ENCODE measurements around the gene USP40. TPM values are rescaled to one million over a fixed set of nuclear protein-coding genes. Genes with fewer than 3 reads are reported as not detected.
A peak's percentile ranks its signal among the peaks of the same experiment; 100 is the strongest.

The USP40 gene
- total RNA-seq, 2 donors from 2014 or later, result 22.1 to 32.7 TPM

DNA sequence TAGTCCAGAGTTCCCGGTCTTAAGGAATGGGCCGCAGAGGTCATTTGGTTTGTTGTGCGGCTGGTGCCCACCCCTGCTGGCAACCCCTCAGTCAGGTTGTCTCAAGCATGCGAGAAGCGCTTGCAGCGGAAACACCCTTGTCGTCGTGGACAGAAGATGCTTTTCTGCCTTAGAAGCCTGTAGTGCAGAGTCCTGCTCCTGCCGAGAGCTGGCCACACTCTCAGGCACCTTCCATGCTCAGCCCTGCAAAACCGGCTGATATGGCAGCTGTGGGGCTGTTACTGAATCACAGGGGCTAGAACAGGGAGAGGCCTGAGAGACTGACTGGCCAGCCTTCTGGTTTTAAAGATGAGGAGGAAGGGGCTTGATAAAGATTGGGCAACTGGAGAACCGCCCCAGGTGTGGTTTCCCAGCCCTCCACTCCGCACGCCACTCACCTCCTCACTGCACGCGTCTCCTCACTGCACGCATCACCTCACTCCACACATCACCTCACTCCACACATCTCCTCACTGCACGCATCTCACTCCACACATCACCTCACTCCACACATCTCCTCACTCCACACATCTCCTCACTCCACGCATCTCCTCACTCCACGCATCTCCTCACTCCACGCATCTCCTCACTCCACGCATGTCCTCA lies 103.6 kb downstream of the USP40 start:
- H3K4me1 ChIP-seq, result peaks cover 4% of the 10 kb centered on the region
- H3K27me3 ChIP-seq, result no peaks in the 10 kb centered on the region
- H3K27ac ChIP-seq, result no peak overlapping the region
- intact Hi-C loops (cut with DNase I), result loop anchor here (10.0 kb wide), 1 partner anchor 252 kb away; the partner anchor contains the start of genes UGT1A4 and UGT1A5
- H3K9me3 ChIP-seq, result no peaks in the 10 kb centered on the region
- H3K9ac ChIP-seq (ENCODE audit: low read depth in 2 of 2, low read length in 2 of 2), result no peak overlapping the region
- H3K4me3 ChIP-seq, result no peak overlapping the region
- H3K36me3 ChIP-seq, result peaks cover 2% of the 10 kb centered on the region
- TF ChIP-seq, protein P1, sequence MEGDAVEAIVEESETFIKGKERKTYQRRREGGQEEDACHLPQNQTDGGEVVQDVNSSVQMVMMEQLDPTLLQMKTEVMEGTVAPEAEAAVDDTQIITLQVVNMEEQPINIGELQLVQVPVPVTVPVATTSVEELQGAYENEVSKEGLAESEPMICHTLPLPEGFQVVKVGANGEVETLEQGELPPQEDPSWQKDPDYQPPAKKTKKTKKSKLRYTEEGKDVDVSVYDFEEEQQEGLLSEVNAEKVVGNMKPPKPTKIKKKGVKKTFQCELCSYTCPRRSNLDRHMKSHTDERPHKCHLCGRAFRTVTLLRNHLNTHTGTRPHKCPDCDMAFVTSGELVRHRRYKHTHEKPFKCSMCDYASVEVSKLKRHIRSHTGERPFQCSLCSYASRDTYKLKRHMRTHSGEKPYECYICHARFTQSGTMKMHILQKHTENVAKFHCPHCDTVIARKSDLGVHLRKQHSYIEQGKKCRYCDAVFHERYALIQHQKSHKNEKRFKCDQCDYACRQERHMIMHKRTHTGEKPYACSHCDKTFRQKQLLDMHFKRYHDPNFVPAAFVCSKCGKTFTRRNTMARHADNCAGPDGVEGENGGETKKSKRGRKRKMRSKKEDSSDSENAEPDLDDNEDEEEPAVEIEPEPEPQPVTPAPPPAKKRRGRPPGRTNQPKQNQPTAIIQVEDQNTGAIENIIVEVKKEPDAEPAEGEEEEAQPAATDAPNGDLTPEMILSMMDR (IDR thresholded peaks at IDR 0.05), result no peak
- DNase-seq, result no peak

DNA sequence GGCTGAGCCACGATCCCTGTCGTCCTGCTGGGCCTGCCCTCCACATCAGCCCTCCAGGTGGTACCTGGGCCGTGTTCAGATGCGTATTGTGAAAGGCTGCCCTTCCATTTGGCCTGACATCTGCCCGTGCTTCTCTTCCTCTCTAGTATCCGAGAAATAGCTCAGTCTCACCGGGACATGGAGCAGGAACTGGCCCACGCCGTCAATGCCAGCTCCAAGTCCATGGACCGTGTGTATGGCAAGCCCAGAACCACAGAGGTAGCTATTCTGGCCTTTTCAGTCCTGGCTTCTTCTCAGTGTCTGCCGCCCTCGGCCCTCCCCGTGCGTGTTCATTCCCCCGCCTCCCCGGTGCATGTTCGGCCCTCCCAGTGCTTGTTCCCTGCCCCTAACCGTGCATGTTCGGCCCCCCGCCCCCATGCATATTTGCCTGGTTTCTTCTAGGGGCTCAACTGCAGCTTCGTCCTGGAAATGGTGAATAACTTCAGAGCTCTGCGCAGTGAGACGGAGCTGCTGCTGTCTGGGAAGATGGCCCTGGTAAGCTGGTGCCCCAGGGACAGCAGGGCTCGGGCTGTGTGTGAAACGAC lies 104.3 kb downstream of the USP40 start:
- no peaks in the 10 kb centered on the region for H3K9me3 ChIP-seq
- H3K27me3 ChIP-seq, result no peaks in the 10 kb centered on the region
- H3K4me3 ChIP-seq, result no peak overlapping the region
- TF ChIP-seq, protein P1 (IDR thresholded peaks at IDR 0.05), result no peak
- H3K27ac ChIP-seq, result no peak overlapping the region
- intact Hi-C loops (cut with DNase I), result loop anchor here (10.0 kb wide), 1 partner anchor 253 kb away; the partner anchor contains the start of genes UGT1A4 and UGT1A5
- no peak overlapping the region for H3K9ac ChIP-seq (ENCODE audit: low read depth in 2 of 2, low read length in 2 of 2)
- peaks cover 4% of the 10 kb centered on the region for H3K36me3 ChIP-seq
- no peak for DNase-seq
- peaks cover 4% of the 10 kb centered on the region for H3K4me1 ChIP-seq

DNA sequence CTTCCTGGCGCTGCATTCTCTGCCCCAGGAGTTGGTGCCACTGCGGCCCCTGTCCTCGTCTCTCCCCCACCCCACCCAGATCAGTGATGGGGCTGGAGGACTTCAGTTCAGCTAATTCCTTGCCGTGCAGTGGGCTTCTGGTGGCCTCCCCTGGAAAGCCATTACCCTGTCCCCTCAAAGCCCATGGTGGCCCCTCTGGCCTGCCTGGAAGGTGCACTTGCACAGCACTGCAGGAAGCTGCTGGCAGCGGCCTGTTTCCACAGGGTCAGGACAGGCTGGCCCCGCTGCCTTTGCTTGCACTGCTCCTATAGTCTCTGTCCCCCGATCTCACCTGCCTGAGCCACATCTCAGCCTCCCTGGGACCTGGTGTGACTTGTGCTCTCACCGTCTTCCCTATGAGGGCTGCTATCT lies 105.1 kb downstream of the USP40 start:
- H3K9ac ChIP-seq (ENCODE audit: low read depth in 2 of 2, low read length in 2 of 2), result peak overlapping the region in 1 of 2 donors; percentile 26
- peaks cover 4% of the 10 kb centered on the region for H3K36me3 ChIP-seq
- H3K9me3 ChIP-seq, result no peaks in the 10 kb centered on the region
- DNase-seq, result no peak
- TF ChIP-seq, protein P1 (IDR thresholded peaks at IDR 0.05), result no peak
- peaks cover 4% of the 10 kb centered on the region for H3K4me1 ChIP-seq
- H3K27me3 ChIP-seq, result no peaks in the 10 kb centered on the region
- intact Hi-C loops (cut with DNase I), result loop anchor here (10.0 kb wide), 1 partner anchor 253 kb away; the partner anchor contains the start of genes UGT1A4 and UGT1A5
- H3K27ac ChIP-seq, result no peak overlapping the region
- H3K4me3 ChIP-seq, result no peak overlapping the region

DNA sequence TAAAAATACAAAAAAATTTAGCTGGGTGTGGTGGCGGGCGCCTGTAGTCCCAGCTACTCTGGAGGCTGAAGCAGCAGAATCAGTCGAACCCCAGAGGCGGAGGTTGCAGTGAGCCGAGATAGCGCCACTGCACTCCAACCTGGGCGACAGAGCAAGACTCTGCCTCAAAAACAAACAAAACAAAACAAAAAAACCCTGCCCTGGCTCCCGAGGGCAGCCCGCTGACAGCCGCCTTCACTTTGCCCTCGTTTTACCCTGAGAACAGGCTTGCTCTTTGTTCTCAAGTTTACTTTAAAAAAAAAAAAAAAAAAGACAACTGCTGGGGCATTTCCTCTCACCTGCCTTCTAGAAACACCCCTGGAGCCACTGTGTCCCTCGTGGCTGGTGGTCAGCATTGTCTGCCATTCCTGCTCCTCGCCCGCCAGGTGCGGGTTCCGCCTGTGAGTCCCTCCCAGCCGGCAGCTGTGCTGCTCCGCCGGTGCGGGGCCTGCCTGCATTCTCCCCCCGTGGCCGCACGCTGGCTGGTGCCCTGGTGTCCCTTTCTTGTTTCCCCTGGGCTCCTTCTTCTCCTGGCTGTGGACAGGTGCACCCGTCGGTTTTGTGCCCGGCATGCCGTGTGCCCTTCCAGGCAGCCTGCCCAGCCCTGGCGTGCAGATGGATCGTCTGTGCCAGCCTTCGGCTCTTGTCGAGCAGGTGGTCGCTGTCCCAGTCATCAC lies 105.7 kb downstream of the USP40 start:
- Histone ChIP-seq H3K36me3 (peaks cover 4% of the 10 kb centered on the region), H3K27me3 (no peaks in the 10 kb centered on the region), H3K9ac (ENCODE audit: low read depth in 2 of 2, low read length in 2 of 2) (peak overlapping the region in 1 of 2 donors; percentile 26), H3K27ac (no peak overlapping the region), H3K4me3 (no peak overlapping the region), H3K9me3 (no peaks in the 10 kb centered on the region), H3K4me1 (peaks cover 4% of the 10 kb centered on the region)
- TF ChIP-seq, protein P1 (IDR thresholded peaks at IDR 0.05), result no peak
- intact Hi-C loops (cut with DNase I), result loop anchor here (10.0 kb wide), 1 partner anchor 254 kb away; the partner anchor contains the start of genes UGT1A4 and UGT1A5
- DNase-seq, result peak; percentile 52

DNA sequence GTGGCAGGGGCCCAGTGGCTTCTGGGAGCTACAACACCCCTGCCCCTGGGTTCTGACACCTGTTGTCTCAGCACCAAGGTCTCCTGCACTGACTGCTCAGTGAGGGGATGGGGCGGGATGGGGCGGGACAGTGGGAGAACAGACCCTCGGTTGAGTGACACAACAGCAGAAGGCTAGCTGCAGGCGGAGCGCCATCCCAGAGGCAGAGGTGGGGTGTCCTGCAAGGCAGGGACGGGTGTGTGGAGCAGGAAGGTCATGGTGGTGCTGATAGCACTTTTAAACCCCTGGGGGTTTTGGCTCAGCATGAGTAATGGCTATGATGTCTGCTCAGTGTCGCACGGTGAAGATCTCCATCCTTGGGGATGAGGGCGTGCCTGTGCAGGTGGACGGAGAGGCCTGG lies 107.2 kb downstream of the USP40 start:
- Histone ChIP-seq H3K9me3 (no peaks in the 10 kb centered on the region), H3K4me1 (peaks cover 4% of the 10 kb centered on the region), H3K9ac (ENCODE audit: low read depth in 2 of 2, low read length in 2 of 2) (no peak overlapping the region), H3K4me3 (no peak overlapping the region), H3K36me3 (peaks cover 4% of the 10 kb centered on the region), H3K27ac (no peak overlapping the region), H3K27me3 (no peaks in the 10 kb centered on the region)
- no peak for DNase-seq
- intact Hi-C loops (cut with DNase I), result no loop called here
- TF ChIP-seq, protein P1 (IDR thresholded peaks at IDR 0.05), result no peak
